GM08714 (cell line): ENCODE measurements around the gene AGBL5.
"Not testable (repeated sequence)": the region's sequence is repeated elsewhere in the genome, so short reads cannot be mapped to it uniquely, and the experiment has no call there.

ENCODE experiments used
- H3K4me3 ChIP-seq: fragments of 200-500 bp; sonication (Bioruptor generic); 2 replicates; pipeline ENCODE4 v1.5.1; 2014; ENCODE audit warnings: mild to moderate bottlenecking, low read length, inconsistent platforms
- ZNF274 ChIP-seq: IDR thresholded peaks from 2 replicates; pipeline ENCODE4 v1.6.1; 2012; ENCODE audit warnings: mild to moderate bottlenecking, low read depth, low read length

The AGBL5 gene

DNA sequence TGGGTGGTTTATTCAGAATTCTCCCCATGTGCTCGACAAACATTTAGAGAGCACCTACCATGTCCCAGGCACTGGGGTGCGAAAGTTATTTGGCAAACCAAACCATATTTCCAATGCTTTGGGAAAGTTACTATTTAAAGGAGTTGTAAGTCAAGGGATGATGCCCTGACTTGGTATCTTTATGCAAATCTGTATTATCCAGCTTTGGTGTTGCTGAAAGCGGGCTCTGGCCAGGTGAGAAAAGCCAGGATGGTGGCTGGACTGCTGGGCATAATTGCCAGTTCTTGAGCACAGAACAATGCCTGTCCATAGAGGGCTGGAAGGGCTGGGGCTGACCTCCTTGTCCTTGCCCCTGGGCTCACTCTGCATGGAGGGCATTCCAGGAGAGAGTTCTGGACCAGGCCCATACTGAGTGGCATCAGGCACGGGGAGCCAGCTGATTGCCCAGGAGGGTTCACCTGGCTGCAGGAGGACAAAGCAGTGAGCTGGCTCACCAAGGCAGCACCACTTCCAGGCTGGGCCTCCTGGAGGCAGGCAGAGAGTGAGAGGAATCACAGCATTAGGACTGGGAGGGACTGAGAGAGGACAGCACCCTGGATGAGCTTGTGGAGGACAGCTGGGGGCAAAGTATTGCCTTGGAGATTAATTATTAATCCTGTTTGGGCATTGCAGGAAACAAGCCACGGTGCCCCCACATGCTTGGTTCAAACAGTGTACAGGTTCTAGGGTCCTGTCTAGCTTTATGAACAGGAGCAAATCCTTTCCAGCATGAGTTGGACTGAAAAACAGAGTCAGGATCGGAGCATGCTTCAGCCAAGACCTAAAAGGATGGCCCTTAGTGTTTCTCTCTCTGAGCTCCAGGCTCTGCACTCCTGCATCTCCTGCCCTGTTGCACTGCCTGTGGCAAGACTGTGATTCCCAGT is 42.2 kb downstream of the AGBL5 start:
- H3K4me3 ChIP-seq = no peak overlapping the region
- TF ChIP-seq ZNF274 = no peak

DNA sequence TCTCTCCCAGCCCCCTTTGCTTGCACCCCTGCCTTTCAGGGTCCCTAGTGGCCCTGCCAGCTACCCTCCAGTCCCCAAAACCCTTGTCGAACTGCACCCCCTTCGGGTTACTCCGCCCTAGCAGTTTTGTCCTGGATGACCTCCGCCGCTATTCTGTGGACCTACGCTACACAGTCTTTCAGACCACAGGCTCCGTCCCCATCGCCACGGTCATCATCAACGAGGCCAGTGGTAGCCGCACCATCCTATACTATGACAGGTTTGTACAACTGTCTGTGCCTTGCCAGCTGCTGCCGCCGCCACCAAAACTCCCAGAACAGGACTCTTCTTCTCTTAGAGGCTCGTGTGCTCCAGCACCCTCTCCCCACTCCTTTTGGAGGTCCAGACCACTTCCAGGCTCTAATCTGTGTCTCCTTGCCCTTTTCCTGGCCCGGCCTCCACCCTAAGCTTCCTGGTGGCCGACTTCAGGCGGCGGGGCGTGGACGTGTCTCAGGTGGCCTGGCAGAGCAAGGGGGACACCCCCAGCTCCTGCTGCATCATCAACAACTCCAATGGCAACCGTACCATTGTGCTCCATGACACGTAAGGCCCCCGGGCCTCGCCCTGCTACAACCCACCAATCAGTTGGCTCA is 43.0 kb downstream of the AGBL5 start:
- TF ChIP-seq ZNF274 = no peak

DNA sequence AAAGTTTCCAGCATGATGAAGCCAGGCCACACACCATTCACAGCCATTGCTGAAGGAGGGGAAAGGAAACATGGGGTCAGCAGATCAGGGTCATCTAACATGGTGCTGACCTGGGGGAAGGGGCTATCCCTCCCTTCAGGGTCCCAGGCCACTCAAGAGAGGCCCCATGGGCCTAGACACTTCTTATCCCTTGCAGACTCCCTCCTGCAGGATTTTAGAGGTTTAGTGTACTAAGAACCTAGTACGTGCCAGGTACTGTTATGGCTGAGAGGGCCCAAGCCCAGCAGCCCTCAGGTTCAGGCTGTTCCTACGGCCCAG is 43.9 kb downstream of the AGBL5 start:
- no peak for TF ChIP-seq ZNF274
- H3K4me3 ChIP-seq = no peak overlapping the region

More for the DNA sequence above, 43.0 kb downstream of the AGBL5 start:
- no peak overlapping the region for H3K4me3 ChIP-seq

DNA sequence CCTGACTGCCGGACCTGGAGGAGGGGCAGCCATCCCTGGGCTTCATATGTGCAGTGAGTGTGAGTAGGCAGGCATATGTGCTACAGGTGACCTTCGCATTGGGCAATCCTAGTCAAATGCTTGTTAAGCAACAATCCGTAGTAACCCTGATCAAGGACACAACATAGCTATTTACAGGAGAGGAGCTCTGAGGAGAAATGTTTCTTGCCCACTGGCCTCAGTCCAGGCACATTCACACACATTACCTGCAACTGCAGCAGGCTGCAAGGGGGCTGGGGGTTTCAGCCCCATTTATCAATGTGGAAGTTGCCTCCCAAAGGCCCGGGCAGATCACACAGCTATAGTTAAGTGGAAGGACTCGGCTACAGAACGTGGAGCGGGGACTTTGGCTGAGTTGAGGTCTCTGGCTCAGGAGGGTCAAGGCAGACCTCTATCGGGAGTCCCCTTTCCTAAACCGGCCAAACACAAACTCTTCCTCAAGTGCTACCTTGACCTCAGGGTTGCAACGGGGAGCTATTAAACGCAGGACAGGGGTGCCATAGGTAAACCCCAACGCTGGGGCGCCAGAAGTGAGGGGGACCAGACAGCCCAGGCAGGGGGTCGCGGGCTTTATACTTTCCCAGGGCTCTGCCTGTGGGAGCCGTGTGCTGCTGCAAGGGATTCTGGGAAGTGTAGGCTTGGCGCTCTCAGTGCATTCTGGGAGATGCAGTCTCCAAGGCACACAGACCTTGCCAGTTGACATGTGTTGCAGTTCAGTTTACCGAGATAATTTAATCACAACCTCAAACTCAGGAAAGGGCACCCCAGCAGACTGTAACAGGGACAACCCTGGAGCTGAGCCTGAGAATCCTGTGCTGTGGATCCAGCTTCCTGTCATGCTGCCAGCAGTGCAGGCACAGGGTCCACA is 44.5 kb downstream of the AGBL5 start:
- no peak overlapping the region for H3K4me3 ChIP-seq
- no peak for TF ChIP-seq ZNF274

DNA sequence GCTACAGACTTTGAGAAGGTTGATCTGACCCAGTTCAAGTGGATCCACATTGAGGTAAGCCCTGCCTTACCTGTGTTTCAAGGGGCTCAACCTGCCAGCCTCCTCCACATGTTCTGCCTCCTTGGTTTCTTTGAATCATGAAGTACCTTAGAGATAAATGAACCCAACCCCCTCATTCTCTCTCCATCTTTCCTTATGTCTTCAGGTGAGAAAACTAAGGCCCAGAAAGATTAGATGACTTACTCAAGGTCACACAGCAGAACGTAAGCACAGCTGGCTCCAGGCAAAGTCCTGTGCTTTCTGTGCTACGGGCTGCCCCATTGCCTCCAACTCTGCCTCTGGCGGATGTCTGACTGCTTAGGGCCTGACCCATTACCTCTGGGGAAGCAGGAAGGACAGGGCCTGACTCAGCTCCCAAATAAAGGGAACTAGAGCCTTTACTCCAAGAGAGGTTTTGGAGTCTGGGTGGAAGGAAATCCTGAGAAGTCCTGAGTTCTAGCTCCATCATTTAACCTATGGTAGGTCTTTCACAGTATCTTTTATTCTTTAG is 45.4 kb downstream of the AGBL5 start:
- TF ChIP-seq ZNF274 = no peak

DNA sequence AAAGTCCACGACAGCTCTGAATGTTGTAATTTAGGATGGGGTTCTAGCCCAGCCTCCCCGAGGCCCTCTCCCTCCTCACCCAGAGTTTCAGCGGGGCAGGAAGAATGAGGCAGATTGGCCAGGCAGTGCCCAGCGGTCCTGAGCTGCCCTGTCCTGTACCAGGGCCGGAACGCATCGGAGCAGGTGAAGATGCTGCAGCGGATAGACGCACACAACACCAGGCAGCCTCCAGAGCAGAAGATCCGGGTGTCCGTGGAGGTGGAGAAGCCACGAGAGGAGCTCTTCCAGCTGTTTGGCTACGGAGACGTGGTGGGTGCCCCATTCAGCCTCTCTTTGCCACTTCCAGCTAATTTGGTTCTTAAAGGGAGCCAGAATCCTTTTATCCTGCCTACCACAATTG is 45.9 kb downstream of the AGBL5 start:
- no peak for TF ChIP-seq ZNF274
- no peak overlapping the region for H3K4me3 ChIP-seq

More for the DNA sequence above, 45.4 kb downstream of the AGBL5 start:
- no peak overlapping the region for H3K4me3 ChIP-seq

DNA sequence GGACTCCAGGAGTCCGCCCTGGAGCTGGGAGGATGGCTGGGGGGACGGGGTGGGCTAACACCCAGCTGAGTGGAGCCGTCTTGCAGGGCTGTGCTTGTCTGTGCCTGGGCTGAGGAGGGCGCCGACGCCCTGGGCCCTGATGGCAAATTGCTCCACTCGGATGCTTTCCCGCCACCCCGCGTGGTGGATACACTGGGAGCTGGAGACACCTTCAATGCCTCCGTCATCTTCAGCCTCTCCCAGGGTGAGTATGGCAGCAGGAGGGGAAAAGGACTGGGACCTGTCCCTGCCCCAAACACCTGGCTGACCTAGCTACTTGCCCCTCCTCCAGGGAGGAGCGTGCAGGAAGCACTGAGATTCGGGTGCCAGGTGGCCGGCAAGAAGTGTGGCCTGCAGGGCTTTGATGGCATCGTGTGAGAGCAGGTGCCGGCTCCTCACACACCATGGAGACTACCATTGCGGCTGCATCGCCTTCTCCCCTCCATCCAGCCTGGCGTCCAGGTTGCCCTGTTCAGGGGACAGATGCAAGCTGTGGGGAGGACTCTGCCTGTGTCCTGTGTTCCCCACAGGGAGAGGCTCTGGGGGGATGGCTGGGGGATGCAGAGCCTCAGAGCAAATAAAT is 48.0 kb downstream of the AGBL5 start:
- TF ChIP-seq ZNF274 = no peak
- no peak overlapping the region for H3K4me3 ChIP-seq

DNA sequence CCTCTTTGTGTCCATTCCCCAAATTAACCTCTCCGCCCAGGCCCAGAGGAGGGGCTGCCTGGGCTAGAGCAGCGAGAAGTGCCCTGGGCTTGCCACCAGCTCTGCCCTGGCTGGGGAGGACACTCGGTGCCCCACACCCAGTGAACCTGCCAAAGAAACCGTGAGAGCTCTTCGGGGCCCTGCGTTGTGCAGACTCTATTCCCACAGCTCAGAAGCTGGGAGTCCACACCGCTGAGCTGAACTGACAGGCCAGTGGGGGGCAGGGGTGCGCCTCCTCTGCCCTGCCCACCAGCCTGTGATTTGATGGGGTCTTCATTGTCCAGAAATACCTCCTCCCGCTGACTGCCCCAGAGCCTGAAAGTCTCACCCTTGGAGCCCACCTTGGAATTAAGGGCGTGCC is 48.6 kb downstream of the AGBL5 start:
- H3K4me3 ChIP-seq = no peak overlapping the region
- TF ChIP-seq ZNF274 = no peak

DNA sequence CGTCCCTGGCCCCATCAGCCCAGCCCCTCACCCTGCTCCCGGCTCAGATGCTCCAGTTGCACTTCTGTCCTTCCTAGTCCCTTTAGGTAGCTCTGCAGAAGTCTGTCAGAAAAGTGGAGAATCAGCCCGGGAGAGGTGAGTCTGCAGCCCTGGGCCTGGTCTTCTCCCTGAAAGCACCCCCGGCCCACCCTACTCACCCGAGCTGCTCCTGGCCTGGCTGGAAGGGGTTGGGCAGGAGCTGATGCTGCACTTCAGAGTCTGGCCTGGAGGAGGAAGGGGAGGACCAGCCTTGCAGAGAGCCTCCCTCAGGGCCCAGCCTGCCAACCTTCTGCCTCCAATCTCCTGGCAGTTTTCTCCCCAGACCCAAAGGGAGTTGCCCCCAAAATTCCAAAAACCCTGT is 50.9 kb downstream of the AGBL5 start:
- no peak for TF ChIP-seq ZNF274
- no peak overlapping the region for H3K4me3 ChIP-seq

DNA sequence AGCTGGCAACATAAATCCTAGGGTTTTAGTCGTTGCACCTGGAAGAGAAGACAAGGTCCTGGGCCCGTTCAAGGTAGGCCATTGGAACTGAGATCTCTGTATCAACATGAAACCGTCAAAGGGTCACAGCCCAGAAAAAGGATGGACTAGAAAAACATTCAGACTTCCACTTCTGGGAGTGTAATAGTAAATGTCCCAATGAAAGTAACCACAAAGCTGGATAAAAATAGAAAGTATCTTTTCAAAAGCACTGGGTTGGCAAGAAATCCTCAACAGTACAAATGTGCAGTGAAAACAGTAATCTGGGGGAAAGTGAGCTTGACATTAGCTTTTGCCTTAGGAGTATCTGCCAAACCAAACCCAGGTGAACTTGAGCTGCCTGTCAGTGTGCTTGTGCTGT is 54.5 kb downstream of the AGBL5 start:
- no peak overlapping the region for H3K4me3 ChIP-seq
- TF ChIP-seq ZNF274 = no peak

DNA sequence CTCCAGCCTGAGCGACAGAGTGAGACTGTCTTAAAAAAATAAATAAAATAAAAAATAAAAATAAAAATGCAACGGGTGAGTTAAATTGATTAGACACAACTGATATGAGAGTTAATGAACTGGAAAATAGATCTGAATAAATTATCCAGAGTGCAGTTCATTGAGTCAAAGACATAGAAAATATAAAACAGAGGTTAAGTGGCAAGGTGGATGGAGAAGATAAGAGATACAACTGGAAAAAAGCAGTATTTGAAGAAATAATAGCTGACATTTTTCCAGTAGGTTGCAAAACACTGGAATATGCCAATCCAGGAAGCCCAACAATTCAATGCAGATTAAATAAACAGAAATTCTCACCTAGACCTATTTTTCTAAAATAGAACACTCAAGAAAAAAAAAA is 56.8 kb downstream of the AGBL5 start:
- TF ChIP-seq ZNF274 = no peak
- no peak overlapping the region for H3K4me3 ChIP-seq

DNA sequence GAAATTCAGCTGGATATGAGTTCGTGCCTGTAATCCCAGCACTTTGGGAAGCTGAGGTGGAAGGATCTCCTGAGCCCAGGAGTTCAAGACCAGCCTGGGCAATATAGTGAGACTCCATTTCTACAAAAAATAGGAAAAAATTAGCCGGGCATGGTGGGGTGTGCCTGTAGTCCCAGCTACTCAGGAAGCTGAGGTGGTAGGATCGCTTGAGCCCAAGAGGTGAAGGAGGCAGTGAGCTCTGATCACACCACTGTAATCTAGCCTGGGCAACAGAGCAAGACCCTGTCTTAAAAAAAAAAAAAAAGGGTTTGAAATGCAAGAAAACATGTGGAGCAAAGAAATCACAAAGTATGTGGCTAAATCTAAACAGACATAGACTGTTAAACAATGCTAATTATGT is 57.6 kb downstream of the AGBL5 start:
- no peak for TF ChIP-seq ZNF274
- H3K4me3 ChIP-seq = no peak overlapping the region

DNA sequence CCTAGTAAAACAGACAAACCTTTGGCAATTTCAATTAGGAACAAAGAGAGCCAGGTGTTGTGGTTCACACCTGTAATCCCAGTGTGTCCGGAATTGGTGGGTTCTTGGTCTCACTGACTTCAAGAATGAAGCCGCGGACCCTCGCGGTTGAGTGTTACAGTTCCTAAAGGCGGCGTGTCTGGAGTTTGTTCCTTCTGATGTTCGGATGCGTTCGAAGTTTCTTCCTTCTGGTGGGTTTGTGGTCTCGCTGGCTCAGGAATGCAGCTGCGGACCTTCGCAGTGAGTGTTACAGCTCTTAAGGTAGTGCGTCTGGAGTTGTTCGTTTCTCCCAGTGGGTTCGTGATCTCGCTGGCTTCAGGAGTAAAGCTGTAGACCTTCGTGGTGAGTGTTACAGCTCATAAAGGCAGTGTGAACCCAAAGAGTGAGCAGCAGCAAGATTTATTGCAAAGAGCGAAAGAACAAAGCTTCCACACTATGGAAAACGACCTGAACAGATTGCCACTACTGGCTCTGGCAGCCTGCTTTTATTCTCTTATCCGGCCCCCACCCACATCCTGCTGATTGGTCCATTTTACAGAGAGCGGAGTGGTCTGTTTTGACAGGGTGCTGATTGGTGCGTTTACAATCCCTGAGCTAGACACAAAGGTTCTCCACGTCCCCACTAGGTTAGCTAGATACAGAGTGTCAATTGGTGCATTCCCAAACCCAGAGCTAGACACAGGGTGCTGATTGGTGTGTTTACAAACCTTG is 59.3 kb downstream of the AGBL5 start:
- not testable (repeated sequence) for H3K4me3 ChIP-seq

DNA sequence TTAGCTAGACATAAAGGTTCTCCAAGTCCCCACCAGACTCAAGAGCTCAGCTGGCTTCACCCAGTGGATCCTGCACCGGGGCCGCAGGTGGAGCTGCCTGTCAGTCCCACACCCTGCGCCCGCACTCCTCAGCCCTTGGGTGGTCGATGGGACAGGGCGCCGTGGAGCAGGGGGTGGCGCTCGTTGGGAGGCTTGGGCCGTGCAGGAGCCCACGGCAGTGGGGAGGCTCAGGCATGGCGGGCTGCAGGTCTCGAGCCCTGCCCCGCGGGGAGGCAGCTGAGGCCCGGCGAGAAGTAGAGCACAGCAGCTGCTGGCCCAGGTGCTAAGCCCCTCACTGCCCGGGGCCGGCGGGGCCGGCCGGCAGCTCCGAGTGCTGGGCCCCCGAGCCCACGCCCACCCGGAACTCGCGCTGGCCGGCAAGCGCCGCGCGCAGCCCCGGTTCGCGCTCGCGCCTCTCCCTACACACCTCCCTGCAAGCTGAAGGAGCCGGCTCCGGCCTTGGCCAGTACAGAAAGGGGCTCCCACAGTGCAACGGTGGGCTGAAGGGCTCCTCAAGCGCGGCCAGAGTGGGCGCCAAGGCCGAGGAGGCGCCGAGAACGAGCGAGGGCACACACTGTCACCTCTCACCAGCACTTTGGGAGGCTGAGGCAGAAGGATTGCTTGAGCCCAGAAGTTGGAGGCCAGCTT is 60.1 kb downstream of the AGBL5 start:
- H3K4me3 ChIP-seq = not testable (repeated sequence)
